Dermis blood vessel endothelial cell (primary cell): Measurements from ENCODE around the gene TLCD3B. TPM values are rescaled to one million over a fixed set of nuclear protein-coding genes. Genes with fewer than 3 reads are reported as not detected.
A peak's percentile ranks its signal among the peaks of the same experiment; 100 is the strongest.
"Not testable (repeated sequence)": the region's sequence is repeated elsewhere in the genome, so short reads cannot be mapped to it uniquely, and the experiment has no call there.

ENCODE experiments used
- DNase-seq: peaks from one replicate; pipeline ENCODE4 v3.0.0; 2010
- total RNA-seq: library from RNA; depleted of rRNA; stranded (reverse); fragments of >200 nt; gene quantifications from 2 replicates; pipeline ENCODE4 v1.2.3, GENCODE V29; 2014

TLCD3B gene
- total RNA-seq, 1 donor from 2014 or later: not detected

DNA sequence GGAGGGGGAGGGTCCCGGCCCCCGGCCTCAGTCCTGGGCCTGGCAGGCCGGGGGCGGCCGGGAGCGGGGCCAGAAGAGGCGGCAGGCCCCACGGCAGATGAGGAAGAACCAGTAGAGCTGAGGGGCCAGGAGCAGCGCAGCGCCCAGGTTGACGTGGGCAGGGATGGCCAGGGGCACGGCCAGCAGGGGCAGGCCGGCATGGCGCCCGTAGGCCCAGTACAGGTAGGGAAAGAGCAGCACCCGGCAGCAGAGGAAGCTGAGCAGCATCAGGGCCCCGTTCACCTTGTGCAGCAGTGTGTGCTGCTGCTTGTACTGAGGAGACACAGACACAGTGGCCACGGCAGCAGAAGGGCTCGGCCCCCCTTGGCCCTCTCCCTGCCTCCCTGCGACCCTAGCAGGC lies 5.9 kb downstream of the TLCD3B start:
- no peak for DNase-seq

DNA sequence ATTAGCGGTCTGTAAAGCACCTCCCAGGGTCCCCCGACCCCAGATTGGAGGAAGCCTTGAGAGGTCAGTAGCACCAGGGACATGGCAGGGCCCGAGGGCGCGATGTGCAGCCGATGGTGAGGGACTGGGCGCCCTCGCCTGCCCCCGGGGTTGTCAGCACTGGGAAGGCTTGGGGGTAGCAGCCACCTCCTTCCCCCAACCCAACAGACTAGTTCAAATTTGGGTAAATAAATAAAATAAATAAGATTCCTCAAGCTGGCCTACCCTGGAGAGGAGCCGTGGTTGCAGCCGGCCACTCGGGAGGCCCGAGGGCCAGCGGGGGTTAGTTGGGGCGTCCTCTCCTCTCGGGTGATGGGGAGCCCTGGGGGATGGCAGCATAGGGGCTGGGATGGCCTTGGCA lies 6.6 kb downstream of the TLCD3B start:
- no peak for DNase-seq

DNA sequence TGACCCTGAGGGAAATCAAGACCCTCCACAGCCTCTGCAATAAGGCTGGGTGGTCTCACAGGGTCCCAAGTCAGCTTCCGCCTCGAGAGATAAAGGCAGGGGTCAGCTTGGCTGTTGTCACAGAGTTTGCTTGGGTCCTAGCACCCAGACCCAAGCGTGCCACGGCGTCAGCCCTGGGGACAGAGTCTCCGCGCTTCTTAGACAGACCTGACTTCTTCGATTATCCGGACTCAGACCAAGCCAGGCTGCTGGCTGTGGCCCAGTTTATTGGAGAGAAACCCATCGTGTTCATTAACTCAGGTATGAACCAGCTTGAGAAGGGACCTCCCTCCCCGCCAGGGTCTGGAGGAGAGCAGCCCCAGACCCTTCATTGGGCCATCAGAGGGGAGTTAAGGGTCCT lies 7.5 kb downstream of the TLCD3B start:
- no peak for DNase-seq

DNA sequence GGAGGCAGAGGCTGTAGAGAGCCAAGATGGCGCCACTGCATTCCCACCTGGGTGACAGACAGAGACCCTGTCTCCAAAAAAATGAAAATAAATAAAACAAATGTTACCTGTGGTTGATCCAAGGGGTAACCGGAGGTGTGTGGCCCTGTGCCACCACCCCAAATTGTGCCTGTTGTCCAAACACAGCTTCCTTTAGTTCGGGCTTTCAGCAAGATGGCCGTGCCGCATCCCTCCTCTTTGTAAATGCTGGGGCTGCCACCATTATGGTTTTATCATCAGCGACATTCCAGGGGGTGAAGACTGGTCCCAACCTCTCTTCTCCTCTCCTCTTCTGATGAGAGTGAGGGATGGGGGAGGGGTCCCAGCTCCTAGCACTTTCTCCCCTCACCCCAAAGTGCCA lies 8.2 kb downstream of the TLCD3B start, which contains the start of gene C16orf92:
Gene C16orf92 (plus strand): TSS at position 312 of the 400 bp plus-strand sequence. CDS start 143 bp downstream, outside the sequence.
- DNase-seq: no peak

DNA sequence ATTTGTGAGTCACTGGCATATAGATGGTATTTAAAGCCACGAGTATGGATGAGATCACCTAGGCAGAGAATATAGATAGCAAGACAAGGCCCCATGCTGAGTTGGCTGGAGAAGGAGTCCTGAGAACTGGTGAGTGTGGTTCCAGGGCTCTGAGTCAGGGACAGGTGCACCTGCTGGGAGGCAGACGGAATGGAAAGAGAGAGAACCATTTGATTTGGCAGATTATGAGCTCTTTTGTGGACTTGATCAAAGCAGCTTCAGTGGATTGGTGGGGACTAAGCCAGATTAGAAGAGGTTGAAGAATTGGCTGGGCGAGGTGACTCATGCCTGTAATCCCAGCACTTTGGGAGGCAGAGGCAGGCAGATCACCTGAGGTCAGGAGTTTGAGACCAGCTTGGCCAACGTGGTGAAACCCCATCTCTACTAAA lies 12.3 kb downstream of the TLCD3B start:
- DNase-seq: no peak

DNA sequence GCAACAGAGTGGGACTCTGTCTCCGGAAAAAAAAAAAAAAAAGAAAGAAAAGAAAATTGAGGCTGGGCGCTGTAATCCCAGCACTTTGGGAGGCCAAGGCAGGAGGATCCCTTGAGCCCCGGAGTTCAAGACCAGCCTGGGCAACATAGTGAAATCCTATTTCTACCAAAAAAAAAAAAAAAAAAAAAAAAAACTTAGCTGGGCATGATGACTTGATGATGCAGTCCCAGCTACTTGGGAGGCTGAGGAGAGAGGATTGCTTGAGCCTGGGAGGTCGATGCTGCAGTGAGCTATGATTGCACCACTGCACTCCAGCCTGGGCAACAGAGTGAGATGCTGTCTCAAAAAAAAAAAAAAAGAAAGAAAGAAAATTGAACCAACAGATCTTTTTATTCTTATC lies 13.1 kb downstream of the TLCD3B start:
- not testable (repeated sequence) for DNase-seq

DNA sequence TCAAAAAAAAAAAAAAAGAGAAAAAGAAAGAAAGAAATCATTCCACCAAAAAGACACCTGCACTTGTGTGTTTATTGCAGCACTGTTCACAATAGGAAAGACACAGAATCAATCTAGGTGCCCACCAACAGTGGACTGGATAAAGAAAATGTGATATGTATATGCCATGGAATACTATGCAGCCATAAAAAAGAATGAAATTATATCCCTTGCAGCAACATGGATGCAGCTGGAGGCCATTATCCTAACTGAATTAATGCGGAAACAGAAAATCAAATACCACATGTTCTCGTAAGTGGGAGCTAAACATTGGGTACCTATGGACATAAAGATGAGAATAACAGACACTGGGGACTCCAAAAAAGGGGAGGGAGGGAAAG lies 13.8 kb downstream of the TLCD3B start:
- no peak for DNase-seq

DNA sequence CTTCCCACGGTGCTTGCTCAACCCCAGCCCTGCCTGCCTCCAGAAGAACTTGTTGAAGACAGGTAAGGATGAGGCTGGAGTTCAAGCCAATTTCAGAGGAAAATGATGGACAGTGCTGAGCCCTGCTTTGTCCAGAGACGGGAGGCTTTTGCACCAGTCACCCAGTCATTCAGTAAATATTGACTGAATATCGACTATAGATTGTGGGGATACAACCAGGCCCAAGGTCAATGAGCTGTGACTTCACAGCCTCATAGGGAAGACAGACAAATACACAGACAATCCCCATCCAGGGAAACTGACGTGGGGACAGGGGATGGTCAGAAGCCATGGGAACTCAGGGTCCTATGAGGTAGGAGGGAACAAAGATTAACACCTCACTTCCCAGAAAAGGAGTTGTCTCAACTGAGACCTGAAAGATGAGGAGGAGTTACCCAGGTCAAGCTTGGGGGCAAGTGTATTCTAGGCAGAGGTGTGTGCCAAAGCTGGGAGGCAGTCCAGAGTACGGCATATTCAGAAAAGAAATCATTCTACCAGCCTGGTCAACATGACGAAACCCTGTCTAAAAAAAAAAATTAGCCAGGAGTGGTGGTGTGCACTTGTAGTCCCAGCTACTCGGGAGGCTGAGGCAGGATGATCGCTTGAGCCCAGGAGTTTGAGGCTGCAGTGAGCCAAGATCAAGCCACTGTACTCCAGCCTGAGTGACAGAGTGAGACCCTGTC lies 14.4 kb downstream of the TLCD3B start:
- DNase-seq: no peak

DNA sequence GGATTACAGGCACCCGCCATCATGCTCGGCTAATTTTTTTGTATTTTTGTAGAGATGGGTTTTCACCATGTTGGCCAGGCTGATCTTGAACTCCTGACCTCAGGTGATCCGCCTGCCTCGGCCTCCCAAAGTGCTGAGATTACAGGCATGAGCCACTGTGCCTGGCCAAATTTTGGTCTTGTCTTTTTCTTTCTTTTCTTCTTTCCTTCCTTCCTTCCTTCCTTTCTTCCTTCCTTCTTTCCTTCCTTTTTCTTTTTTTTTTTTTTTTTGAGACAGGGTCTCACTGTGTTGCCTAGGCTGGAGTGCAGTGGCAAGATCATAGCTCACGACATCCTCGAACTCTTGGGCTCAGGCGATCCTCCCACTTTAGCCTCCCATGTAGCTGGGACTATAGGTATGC lies 15.6 kb downstream of the TLCD3B start:
- DNase-seq: not testable (repeated sequence)

DNA sequence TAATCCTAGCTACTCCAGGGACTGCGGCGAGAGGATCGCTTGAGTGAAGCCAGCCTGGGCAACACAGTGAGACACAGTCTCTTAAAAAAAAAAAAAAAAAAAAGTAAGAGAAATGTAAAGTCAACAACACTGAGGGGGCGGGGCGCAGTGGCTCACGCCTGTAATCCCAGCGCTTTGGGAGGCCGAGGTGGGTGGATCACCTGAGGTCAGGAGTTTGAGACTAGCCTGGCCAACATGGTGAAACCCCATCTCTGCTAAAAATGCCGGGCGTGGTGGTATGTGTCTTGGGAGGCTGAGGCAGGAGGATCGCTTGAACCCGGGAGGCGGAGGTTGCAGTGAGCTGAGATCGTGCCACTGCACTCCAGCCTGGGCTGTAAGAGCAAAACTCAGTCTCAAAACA lies 18.5 kb downstream of the TLCD3B start:
- DNase-seq: not testable (repeated sequence)

DNA sequence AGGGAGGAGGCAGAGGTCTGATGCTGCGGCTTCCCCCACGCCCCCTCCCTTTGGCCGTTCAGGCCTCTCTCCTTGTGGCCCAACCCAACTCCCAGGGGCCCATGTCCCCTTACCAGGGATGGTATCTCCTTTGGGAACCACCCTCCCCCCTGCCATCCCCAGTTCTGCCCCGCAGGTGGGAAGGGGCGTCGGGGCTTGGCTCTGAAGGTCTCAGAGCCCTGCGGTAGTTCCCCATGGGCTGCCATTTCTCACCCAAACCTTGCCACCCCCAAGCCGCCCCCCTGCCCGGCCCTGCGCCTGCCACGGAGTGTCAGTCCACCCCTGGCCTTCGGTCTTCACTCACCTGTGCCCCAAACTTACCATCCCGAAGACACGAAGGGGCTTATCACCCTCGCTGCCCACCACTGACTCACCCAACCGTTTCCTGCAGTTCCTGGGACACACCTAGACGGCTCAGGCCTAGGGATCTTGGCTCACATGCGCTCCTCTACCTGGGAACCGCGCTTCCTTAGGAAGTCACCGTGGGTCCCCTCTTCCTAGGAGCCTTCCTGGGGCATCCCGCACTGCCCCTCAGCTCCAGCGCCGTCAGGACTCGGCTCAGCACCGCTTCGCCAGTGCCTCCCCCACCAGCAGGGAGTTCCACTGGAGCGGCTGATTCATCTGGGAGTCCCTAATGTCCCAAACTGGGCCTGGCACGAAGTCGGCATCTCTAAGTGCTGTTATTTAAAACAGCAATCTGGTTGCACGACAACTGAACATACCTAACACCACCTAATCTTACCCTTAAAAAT lies 19.2 kb downstream of the TLCD3B start:
- no peak for DNase-seq

DNA sequence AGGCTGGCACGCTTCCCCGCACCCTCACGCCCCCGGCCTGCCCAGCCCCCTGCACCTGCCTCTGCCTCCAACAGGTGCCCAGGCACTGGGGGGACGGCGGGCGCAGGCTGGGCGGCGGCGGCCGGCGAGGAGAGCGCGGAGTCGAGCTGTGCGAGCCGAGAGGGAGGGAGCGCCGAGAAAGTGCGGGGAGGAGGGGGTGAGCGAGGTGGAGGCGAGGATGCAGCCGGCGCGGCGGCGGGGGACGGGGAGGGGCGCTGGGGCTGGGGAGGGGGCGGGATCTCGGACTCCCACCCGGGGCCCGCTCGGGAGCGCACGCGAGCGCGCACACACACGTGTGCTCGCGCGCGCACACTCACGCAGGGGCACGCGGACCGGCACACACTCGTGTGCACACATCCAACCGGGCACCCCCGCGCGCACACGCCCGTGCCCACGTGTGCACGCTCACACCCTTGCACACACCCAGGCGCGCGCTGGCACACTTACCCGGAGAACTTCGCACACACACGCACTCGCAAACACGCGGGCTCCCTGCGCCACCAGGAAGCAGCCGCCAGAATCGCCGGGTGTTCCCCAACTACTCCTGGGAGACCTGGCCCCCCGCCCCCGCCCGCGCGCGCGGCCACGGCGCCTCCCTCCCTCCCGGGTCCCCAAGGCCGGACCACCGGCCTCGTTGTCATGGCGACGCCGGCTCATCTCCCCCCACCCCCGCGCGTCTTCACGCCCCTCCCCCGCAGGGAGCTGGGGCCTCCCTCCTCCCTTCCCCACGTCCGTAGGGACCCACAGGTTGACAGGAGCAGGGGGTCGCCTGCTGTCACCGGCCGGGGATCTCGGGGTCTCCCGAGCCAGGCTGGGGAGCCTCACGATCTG lies 20.0 kb downstream of the TLCD3B start, which contains the start of gene DOC2A:
Gene DOC2A (minus strand): TSS at position 184 of the 870 bp plus-strand sequence. CDS start 805 bp downstream, outside the sequence.
- DNase-seq: no peak

DNA sequence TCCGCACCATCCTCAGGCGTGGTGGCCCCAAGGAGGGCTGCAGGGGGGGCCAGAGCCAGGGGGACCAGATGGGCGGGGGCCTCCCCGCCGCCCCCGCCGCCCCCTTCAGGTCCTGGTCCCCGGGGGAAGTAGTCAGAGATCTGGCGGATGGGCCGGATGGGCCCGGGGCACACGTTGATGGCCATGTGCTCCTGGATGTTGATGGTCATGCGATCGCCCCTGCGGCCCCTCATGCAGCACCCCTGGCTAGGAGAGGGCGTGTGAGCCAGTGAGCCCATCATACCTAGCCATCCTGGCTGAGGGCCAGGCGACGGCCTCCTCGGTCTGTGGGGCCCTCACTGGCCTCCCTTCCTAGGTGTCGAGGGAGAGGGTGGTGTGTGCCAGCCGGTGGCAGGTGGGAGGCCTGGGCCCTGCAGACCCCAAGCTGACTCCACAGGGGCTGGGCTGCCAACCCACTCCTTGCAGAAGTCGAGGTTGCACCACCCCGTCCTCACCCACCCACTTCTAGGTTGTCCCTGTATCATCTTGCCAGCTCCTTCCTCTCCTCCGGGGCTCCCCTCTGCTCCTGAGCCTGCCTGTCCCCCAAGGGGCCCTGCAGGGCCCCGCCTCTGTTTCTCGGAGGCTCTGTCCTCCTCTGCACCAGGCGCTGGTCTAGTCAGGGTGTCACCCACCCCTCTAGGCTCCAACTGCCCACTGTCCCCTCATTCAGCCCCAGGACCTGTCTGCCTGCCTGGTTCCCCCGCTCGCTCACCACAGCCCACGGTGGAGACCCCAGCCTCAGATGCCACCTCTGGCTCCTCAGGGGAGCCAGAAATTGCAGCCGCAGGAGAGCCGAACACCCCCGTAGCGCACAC lies 20.9 kb downstream of the TLCD3B start:
- DNase-seq: no peak

DNA sequence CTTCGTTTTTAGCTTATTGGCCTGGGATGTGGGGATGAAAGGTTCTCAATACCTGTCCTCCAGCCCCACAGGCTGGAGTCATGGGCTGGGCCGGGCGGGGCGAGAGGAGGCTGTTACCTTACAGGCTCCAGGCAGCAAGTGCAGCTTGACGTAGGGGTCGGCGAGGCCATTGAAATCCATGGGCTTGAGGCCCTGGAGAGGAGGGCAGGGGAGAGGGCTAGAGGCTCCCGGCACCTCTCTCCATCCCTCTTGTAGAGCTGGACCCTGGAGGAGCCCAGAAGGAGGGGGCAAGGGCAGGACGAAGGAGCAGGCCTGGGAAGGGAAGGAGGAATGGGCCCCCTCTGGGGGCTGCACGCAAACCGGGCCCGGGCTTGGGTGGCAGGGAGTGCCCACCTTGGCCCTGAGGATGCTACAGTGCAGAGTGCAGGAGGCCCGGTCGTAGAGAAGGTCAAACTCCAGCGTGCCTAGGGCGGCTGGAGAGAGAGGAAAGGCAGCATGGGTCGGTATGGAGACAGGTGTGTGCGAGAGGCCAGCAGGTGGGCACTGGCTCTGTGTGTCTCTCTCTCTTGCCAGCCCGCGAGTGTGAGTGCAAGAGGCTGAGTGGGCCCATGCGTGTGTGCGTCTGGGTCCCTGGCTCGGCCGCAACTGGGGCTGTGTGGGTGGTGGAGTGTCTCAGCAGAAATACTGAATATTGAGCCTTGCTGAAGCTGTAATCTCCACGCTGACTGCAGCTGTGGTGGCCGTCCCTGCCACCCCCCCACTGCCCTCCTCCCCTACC lies 21.8 kb downstream of the TLCD3B start:
- no peak for DNase-seq

DNA sequence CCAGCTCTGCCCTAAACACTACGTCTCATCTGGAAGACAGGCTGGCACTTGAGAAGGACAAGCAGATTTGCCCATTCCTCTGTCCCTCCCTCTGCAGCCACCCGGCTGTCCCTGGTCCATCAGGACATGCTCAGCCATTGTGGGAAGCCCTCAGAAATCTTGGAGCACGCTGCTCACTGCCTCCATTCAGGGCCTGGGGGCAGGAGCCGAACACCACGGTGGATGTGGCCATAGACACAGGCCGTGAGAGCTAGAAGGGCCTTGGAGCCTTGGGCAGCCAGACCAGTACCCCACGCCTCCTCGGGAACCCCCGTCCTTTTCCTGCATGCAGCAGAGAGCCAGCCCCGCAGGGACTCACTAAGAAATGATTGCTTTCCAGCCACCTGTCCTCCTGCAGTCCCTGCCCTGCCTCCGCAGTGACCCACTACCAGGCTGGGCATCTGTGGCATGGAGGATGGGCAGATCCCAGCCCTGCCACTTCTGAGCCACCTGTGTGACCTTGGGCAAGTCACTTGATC lies 23.6 kb downstream of the TLCD3B start:
- no peak for DNase-seq

DNA sequence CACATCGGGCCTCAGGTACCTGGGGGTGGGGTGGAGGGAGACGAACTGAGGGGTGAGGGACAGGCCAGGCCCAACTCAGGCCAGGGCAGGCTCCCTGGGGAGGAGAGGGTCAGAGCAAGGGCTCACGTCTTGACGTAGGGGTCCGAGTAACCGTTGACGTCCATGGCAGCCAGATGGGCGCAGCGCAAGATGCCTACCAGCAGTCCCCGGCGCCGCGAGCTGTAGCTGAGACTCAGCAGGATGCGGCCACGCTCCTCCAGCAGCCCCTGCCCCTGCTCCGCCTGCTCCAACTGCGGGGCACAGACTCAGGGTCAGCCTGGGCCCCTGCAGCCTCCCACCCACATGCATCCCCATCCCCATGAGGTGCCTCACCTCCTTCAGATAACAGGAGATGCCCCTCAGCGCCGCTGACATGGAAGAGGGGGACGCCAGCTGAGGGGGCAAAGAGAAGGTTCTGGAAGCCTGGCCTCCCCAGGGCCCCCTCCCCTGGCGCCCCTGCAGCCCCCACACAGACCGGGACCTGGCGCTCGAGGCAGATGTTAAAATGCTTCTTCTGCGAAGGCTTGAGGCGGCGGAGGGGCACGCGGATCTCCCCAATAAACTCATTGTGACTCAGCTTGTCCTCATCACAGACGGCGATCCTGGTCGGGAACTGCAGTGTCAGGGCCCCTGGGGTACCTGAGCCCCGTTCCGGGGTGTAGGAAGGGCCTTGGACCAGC lies 24.3 kb downstream of the TLCD3B start:
- DNase-seq: no peak

DNA sequence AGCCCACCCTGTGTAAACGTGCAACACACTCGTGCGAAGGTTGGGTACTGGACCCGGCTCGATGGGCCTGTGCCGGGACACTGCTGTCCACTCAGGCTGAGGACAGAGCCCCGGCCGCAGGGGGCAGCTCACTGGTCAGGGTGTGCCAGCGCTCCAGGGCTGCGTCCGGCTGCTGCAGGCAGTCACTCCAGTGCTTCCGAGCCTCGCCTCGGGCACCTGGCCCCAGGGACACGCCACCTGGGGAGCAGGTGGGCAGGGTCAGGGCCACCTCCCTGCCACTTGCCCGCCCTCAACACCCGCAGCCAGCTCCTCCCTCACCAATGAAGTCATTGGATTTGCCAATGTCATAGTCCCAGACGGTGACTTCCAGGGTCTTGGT lies 25.0 kb downstream of the TLCD3B start:
- no peak for DNase-seq

DNA sequence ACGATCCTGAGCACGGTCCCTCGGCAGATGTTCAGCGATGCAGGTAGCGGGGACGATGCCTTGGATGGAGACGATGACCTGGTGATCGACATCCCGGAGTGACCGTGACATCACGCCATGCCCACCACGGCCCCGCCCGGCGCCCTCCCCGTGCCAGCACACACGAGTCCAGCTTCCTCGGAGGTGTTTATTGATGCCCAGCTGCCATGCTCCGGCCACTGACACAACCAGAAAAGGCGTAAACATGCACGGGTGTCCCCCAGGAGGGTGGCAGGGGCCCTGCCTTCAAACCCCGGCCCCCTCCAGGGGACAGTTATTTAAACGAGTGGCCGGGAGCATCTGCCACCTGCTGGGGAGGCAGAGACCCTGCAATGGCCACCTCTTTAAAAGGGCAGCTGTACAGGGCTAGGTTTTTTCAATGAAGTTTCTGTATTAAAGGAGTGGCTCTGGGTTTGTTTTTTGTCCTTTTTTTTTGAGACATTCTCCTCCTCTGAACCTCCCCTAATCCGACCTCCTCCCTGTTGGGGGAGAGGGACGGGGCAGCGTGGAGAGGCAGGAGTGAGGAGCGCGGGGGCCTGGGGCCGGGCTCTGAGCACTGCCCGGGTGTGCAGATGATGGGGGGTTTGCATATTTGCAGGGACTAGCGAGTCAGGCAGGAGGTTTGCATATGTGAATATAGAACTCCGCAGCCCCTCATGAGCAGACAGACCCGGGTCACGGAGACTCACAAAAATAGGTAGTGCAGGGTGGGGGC lies 25.6 kb downstream of the TLCD3B start:
- peak; percentile 71 for DNase-seq

DNA sequence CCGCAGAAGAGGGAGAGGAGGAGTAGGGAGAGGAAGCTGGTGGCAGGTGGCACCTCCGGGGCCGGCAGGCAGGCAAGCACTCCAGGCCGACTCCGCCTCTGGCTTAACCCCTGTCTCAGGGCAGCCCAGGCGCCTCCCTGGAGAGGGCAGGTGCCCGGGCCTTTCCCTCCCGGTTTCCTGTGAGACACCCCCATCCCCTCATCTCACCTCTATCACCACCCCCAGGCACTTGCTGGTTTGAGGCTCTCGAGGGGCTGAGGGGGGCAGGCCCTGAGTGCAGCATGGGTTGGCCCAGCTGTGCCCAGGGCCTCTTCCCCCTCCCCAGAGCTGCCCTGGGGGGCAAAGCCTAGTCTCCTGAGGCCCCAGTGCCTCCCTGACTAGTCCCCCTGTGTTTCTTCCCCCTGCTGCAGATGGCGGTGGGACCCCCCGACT lies 26.2 kb downstream of the TLCD3B start:
- DNase-seq: no peak

DNA sequence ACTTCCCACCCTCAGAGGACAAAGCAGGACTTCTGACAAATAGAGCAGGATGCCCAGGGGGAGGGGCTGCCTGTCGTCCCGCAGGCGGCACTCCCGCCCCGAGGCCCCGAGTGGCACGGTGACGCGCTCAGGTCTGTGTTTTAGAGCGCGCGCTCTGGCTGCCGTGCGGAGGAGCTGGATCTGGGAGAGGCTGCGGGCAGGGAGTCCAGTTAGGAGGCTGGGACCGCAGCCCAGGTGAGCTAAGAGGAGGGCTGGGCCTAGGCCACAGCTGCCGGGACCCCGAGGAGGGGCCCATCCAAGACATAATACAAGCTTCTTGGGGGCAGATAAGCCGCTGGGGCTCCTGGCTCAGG lies 26.7 kb downstream of the TLCD3B start:
- no peak for DNase-seq
